B cell (primary cell): Measurements from ENCODE around the gene GBP7.

ENCODE experiments used
- EZH2 ChIP-seq: IDR thresholded peaks from 2 replicates; pipeline ENCODE4 v1.6.1; 2012; ENCODE audit warnings: borderline replicate concordance, low read depth, mild to moderate bottlenecking, moderate library complexity, low read length; ENCODE audit not compliant: insufficient read depth, poor library complexity, severe bottlenecking
- TF ChIP-seq, protein P1 (sequence below): fragments of 200-600 bp; IDR thresholded peaks from one replicate; pipeline ENCODE4 v1.8.0; 2022; ENCODE audit warnings: antibody characterized with exemption, mild to moderate bottlenecking

DNA sequence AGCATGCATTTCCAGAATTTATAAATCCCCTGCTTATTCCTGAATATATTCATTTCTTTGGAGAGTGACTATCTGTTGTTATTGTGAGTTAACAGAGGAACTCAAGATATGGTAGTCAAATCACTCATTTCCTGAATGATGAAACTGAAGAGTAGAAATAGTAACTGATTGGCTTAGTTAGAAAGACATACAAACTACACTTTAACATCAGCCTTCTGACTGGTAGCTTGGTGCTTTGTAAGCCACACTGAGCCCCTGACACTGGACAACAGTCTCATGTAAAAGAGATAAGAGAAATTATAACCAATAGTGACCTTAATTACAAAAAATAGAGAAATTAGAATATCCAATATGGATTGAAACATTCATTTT is 4.8 kb downstream of the GBP7 start:
- TF ChIP-seq, protein P1, sequence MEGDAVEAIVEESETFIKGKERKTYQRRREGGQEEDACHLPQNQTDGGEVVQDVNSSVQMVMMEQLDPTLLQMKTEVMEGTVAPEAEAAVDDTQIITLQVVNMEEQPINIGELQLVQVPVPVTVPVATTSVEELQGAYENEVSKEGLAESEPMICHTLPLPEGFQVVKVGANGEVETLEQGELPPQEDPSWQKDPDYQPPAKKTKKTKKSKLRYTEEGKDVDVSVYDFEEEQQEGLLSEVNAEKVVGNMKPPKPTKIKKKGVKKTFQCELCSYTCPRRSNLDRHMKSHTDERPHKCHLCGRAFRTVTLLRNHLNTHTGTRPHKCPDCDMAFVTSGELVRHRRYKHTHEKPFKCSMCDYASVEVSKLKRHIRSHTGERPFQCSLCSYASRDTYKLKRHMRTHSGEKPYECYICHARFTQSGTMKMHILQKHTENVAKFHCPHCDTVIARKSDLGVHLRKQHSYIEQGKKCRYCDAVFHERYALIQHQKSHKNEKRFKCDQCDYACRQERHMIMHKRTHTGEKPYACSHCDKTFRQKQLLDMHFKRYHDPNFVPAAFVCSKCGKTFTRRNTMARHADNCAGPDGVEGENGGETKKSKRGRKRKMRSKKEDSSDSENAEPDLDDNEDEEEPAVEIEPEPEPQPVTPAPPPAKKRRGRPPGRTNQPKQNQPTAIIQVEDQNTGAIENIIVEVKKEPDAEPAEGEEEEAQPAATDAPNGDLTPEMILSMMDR, result no peak
- TF ChIP-seq EZH2, result no peak
